ENCODE data around the gene CDK18.

GRCh38 chr1:205524794-205525101 is 20.3 kb downstream of the CDK18 start:
- TF ChIP-seq CTCF (IDR thresholded peaks at IDR 0.05) = no peak
- no peak for TF ChIP-seq POLR2A (IDR thresholded peaks at IDR 0.05)
